Activated T-cell treated with anti-CD3 and anti-CD28 coated beads, Interleukin-2, amount 50 U/mL, for 72 hours (primary cell): ENCODE measurements around the gene NAPB. TPM values are rescaled to one million over a fixed set of nuclear protein-coding genes. Genes with fewer than 3 reads are reported as not detected.

Experiments
- ATAC-seq, 2 donors: fragments of 150-1000 bp; cut with Tn5 transposase; replicated peaks in 1 of 2; 2 replicates each; pipeline ENCODE4 v1.10.0; 2021; ENCODE audit warnings: moderate library complexity in 2 of 2, mild to moderate bottlenecking in 1 of 2
- DNase-seq, 2 donors: peaks; one replicate each; pipeline ENCODE4 v3.0.0; 2021 to 2022; ENCODE audit warnings: mixed read lengths in 1 of 2
- H3K27ac Mint-ChIP-seq: one replicate; pipeline ENCODE4 v1.8.0; 2022; ENCODE audit warnings: mild to moderate bottlenecking, moderate library complexity, mixed read lengths
- H3K27me3 Mint-ChIP-seq: one replicate; pipeline ENCODE4 v1.8.0; 2022; ENCODE audit warnings: low read depth, mixed read lengths
- H3K36me3 Mint-ChIP-seq, 2 donors: one replicate each; pipeline ENCODE4 v1.8.0; 2022; ENCODE audit warnings: mixed read lengths in 2 of 2, mild to moderate bottlenecking in 1 of 2; ENCODE audit not compliant: insufficient read depth in 2 of 2
- H3K4me1 Mint-ChIP-seq: one replicate; pipeline ENCODE4 v1.8.0; 2022; ENCODE audit warnings: low read depth, mixed read lengths
- H3K4me3 Mint-ChIP-seq, 2 donors: one replicate each; pipeline ENCODE4 v1.8.0; 2022; ENCODE audit warnings: mild to moderate bottlenecking in 2 of 2, mixed read lengths in 2 of 2, moderate library complexity in 2 of 2
- H3K9me3 Mint-ChIP-seq, 2 donors: one replicate each; pipeline ENCODE4 v1.8.0; 2022; ENCODE audit warnings: mixed read lengths in 2 of 2
- total RNA-seq, 2 donors: library from RNA; stranded (reverse); gene quantifications; one replicate each; pipeline ENCODE4 v1.2.3, GENCODE V29; 2022

Gene NAPB
- total RNA-seq, 2 donors from 2014 or later: 9.0 to 14.2 TPM

GRCh38 chr20:23409800-23410199 is 11.5 kb downstream of the NAPB start:
- no peak for ATAC-seq
- Mint-ChIP-seq H3K4me1 (peaks cover 31% of the 10 kb centered on the region), H3K4me3 (no peak overlapping the region), H3K27ac (no peak overlapping the region), H3K9me3 (no peaks in the 10 kb centered on the region), H3K27me3 (no peaks in the 10 kb centered on the region), H3K36me3 (peaks cover 0 to 1% of the 10 kb centered on the region in 2 donors)
- DNase-seq: no peak

DNA sequence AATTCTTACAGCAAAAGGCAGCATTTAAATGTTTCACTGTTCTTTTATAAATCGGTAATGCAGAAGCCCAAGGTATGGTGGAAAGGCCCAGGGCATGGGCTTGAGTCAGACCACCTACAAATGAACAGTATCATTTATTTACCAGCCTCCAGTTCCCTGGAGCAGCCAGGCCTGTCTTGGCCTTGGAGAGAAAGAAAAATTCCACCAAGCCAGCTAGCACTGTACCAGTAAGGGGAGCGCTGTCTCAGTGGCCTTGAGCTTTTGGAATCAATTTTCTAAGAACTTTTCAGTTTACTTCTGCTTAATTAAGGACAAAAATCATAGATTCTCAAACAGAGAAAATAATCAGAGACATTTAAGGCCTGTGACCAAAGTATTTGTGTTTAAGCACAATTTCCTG is 12.3 kb downstream of the NAPB start:
- peaks cover 31% of the 10 kb centered on the region for H3K4me1 Mint-ChIP-seq
- H3K4me3 Mint-ChIP-seq: no peak overlapping the region
- H3K36me3 Mint-ChIP-seq: peaks cover 0 to 1% of the 10 kb centered on the region in 2 donors
- no peak for ATAC-seq
- H3K9me3 Mint-ChIP-seq: no peaks in the 10 kb centered on the region
- no peak overlapping the region for H3K27ac Mint-ChIP-seq
- no peaks in the 10 kb centered on the region for H3K27me3 Mint-ChIP-seq
- no peak for DNase-seq

DNA sequence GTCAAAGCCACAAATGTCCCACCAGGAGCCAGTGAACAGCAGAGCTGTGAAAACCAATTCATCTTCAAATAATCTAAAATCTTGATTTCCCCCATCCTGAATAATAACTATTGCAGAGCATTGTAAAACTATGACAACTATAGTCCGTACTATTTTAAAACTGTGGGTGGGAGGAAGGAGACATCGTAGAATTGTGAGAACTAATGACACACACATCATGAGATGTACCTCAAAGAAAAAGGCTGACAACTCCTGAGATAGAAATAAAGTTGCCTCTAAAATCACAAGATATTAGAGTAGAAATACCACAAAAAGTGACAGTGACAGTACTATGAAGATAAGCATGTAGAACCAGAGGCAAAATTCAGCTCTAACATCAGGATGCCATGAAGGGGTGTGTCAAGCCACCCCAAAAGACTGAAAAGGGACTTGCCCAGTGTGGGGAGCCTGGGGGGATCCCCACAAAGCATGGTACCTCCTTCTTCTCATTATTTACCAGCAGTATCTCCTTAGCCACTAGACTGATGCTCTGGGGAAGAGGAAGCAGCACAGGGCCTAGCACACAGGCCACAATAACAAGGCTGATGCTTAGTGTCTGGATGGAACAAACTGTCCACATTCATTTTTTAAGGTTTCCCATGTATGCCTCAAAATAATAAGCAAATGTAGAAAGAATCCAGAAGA is 13.4 kb downstream of the NAPB start:
- Mint-ChIP-seq H3K4me1 (peaks cover 22% of the 10 kb centered on the region), H3K9me3 (no peaks in the 10 kb centered on the region), H3K36me3 (peaks cover 0 to 1% of the 10 kb centered on the region in 2 donors), H3K27ac (peak overlapping the region; percentile 91), H3K4me3 (peak overlapping the region; percentile 56 to 57), H3K27me3 (no peaks in the 10 kb centered on the region)
- ATAC-seq: peak; percentile 96 to 99
- DNase-seq: peak; percentile 38 to 42

GRCh38 chr20:23406880-23407279 is 14.4 kb downstream of the NAPB start:
- DNase-seq (no peak), ATAC-seq (no peak)
- Mint-ChIP-seq H3K27me3 (no peaks in the 10 kb centered on the region), H3K4me1 (peaks cover 15% of the 10 kb centered on the region), H3K36me3 (no peaks in the 10 kb centered on the region), H3K27ac (no peak overlapping the region), H3K9me3 (no peaks in the 10 kb centered on the region), H3K4me3 (no peak overlapping the region)

- Mint-ChIP-seq H3K9me3 (no peaks in the 10 kb centered on the region), H3K4me1 (peaks cover 37% of the 10 kb centered on the region), H3K27ac (no peak overlapping the region), H3K4me3 (no peak overlapping the region), H3K27me3 (no peaks in the 10 kb centered on the region), H3K36me3 (peaks cover 0 to 2% of the 10 kb centered on the region in 2 donors)
- DNase-seq: no peak
- ATAC-seq: no peak
Observed at GRCh38 chr20:23404196-23404595, 17.1 kb downstream of the NAPB start.

GRCh38 chr20:23403751-23404150 is 17.5 kb downstream of the NAPB start:
- Mint-ChIP-seq H3K9me3 (no peaks in the 10 kb centered on the region), H3K4me1 (peaks cover 41% of the 10 kb centered on the region), H3K27ac (no peak overlapping the region)

DNA sequence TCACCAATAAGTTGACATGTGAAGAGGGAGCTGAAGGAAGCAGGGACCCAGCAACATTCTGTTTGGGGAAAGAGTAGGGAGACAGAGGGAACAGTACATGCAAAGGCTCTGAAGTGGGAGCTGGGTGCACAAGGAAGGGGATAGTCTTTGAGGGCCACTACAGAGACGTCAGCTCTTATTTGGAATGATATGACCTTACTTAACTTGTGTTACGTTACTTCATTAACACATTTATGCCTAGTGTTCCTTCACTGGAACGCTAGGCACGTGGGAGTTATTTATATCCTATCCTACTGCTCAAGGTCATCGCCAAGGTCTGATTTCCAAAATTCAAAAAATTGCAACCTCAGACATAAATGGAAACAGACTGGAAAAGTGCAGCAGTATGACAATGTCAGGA is 20.2 kb downstream of the NAPB start:
- Mint-ChIP-seq H3K4me3 (no peak overlapping the region), H3K36me3 (peaks cover 0 to 2% of the 10 kb centered on the region in 2 donors), H3K27me3 (no peaks in the 10 kb centered on the region), H3K9me3 (no peaks in the 10 kb centered on the region), H3K27ac (no peak overlapping the region), H3K4me1 (peaks cover 34% of the 10 kb centered on the region)
- ATAC-seq (no peak), DNase-seq (no peak)

More at GRCh38 chr20:23403751-23404150, 17.5 kb downstream of the NAPB start:
- ATAC-seq (no peak), DNase-seq (no peak)
- Mint-ChIP-seq H3K36me3 (peaks cover 0 to 2% of the 10 kb centered on the region in 2 donors), H3K27me3 (no peaks in the 10 kb centered on the region), H3K4me3 (no peak overlapping the region)

- peaks cover 34% of the 10 kb centered on the region for H3K4me1 Mint-ChIP-seq
- H3K4me3 Mint-ChIP-seq: peak overlapping the region; percentile 38 to 53
- H3K9me3 Mint-ChIP-seq: no peaks in the 10 kb centered on the region
- H3K27me3 Mint-ChIP-seq: no peaks in the 10 kb centered on the region
- no peak overlapping the region for H3K27ac Mint-ChIP-seq
- H3K36me3 Mint-ChIP-seq: peaks cover 2% of the 10 kb centered on the region in 2 donors
- peak; percentile 96 to 97 for ATAC-seq
- DNase-seq: peak; percentile 31 to 40
Observed at GRCh38 chr20:23399568-23400241, 21.6 kb downstream of the NAPB start.

GRCh38 chr20:23397961-23398360 is 23.3 kb downstream of the NAPB start:
- peaks cover 7 to 11% of the 10 kb centered on the region in 2 donors for H3K36me3 Mint-ChIP-seq
- ATAC-seq: no peak

GRCh38 chr20:23396950-23397627 is 24.2 kb downstream of the NAPB start:
- Mint-ChIP-seq H3K27me3 (no peaks in the 10 kb centered on the region), H3K9me3 (no peaks in the 10 kb centered on the region), H3K4me3 (no peak overlapping the region), H3K4me1 (peaks cover 34% of the 10 kb centered on the region), H3K27ac (peak overlapping the region; percentile 7), H3K36me3 (peaks cover 7 to 11% of the 10 kb centered on the region in 2 donors)
- ATAC-seq (no peak), DNase-seq (no peak)

More at GRCh38 chr20:23397961-23398360, 23.3 kb downstream of the NAPB start:
- Mint-ChIP-seq H3K27me3 (no peaks in the 10 kb centered on the region), H3K4me1 (peaks cover 34% of the 10 kb centered on the region), H3K27ac (peak overlapping the region; percentile 31), H3K9me3 (no peaks in the 10 kb centered on the region), H3K4me3 (peak overlapping the region; percentile 69 to 73)
- DNase-seq: no peak

DNA sequence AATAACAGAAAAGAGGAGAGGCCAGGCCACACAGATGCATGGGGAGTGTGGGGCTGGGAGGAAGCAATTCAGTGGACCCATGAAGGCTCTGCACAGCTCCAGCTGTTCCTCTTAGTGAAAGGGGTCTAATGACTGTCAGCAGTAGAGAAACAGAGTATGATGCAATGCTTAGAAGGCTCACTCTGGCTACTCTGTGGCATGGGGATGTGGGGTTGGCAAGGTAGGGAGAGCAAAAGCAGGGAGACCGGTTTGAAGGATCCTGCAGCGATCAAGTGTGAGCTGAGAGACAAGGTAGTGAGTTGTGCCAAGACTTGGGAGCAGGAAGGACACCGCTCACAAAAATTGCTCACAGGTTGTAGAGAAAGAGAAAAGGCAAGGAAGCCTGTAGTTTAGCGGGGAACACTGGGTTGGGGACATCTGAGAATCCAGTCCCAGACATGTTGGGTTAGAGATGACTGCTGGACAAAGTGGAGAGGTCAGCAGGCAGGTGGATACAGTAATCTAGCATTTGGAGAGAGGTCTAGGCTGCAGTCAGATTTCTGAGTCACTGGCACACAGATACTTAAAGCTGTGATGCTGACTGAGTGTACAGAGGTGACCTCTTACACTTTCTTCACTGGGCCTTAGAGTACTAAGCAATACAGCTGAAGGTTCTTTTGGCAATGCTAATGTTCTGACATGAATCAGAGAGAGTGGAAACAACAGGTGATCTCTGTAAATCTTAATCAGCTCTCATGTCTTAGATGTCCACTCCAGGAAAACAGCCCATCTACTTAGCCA is 27.1 kb downstream of the NAPB start:
- Mint-ChIP-seq H3K27me3 (no peaks in the 10 kb centered on the region), H3K4me3 (no peak overlapping the region), H3K4me1 (peaks cover 12% of the 10 kb centered on the region), H3K27ac (no peak overlapping the region), H3K36me3 (peaks cover 7 to 11% of the 10 kb centered on the region in 2 donors), H3K9me3 (no peaks in the 10 kb centered on the region)
- peak in 1 of 2 donors; percentile 25 for ATAC-seq
- DNase-seq: no peak

GRCh38 chr20:23391707-23392310 is 29.5 kb downstream of the NAPB start:
- H3K27me3 Mint-ChIP-seq: no peaks in the 10 kb centered on the region
- DNase-seq (no peak), ATAC-seq (no peak)
- no peak overlapping the region for H3K27ac Mint-ChIP-seq
- no peaks in the 10 kb centered on the region for H3K9me3 Mint-ChIP-seq
- no peaks in the 10 kb centered on the region for H3K4me1 Mint-ChIP-seq
- no peak overlapping the region for H3K4me3 Mint-ChIP-seq
- peaks cover 10 to 16% of the 10 kb centered on the region in 2 donors for H3K36me3 Mint-ChIP-seq
